PC-3 (cell line): ENCODE measurements around the gene SNX32. TPM values are rescaled to one million over a fixed set of nuclear protein-coding genes. Genes with fewer than 3 reads are reported as not detected.

Source experiments
- ATAC-seq: fragments of 200-7000 bp; cut with Tn5 transposase; 2 replicates; pipeline ENCODE4 v1.9.1; 2020; ENCODE audit warnings: mild to moderate bottlenecking, moderate library complexity
- BruUV-seq: library from RNA; stranded (reverse); fragments of 400-500 nt; replicated peaks from 2 replicates; lab custom pipeline; 2021; lab: Mats Ljungman, UMichigan
- CTCF ChIA-PET: fragments of 300-600 bp; sonication (Branson Sonifier 250); formaldehyde crosslinking; loops from one replicate; lab custom pipeline; 2022; ENCODE audit warnings: antibody characterized with exemption; lab: Charles Lee
- POLR2A ChIA-PET: fragments of 300-600 bp; sonication (Branson Sonifier 250); formaldehyde crosslinking; loops from one replicate; lab custom pipeline; 2022; ENCODE audit warnings: antibody characterized with exemption; ENCODE audit not compliant: unreplicated experiment; lab: Charles Lee
- DNase-seq: peaks from one replicate; pipeline ENCODE4 v3.0.0-alpha.2; 2015
- H2AFZ ChIP-seq: fragments of 300-600 bp; sonication (generic); 2 replicates; pipeline ENCODE4 v1.6.0; 2016; ENCODE audit warnings: antibody characterized with exemption, low read length
- H3F3A ChIP-seq: fragments of 300-600 bp; sonication (generic); one replicate; pipeline ENCODE4 v1.6.0; 2017; ENCODE audit warnings: antibody characterized with exemption, low read length, control low read depth, mild to moderate bottlenecking; ENCODE audit not compliant: unreplicated experiment
- H3K27ac ChIP-seq: fragments of 300-600 bp; sonication (generic); 2 replicates; pipeline ENCODE4 v1.5.1; 2016; ENCODE audit warnings: mild to moderate bottlenecking, low read length
- H3K27me3 ChIP-seq: fragments of 300-600 bp; sonication (generic); 2 replicates; pipeline ENCODE4 v1.6.1; 2016; ENCODE audit warnings: low read length, mixed read lengths
- H3K36me3 ChIP-seq: fragments of 300-600 bp; sonication (generic); 2 replicates; pipeline ENCODE4 v1.6.1; 2016; ENCODE audit warnings: low read depth, mixed run types, low read length, mixed read lengths
- H3K4me1 ChIP-seq: fragments of 300-600 bp; sonication (generic); 2 replicates; pipeline ENCODE4 v1.5.1; 2016; ENCODE audit warnings: low read length; ENCODE audit not compliant: insufficient read depth
- H3K4me2 ChIP-seq: fragments of 300-600 bp; sonication (generic); 2 replicates; pipeline ENCODE4 v1.6.0; 2016; ENCODE audit warnings: low read length
- H3K4me3 ChIP-seq: fragments of 300-600 bp; sonication (generic); 2 replicates; pipeline ENCODE4 v1.5.1; 2016; ENCODE audit warnings: mild to moderate bottlenecking, low read length, mixed read lengths
- H3K79me2 ChIP-seq: fragments of 300-600 bp; sonication (generic); 2 replicates; pipeline ENCODE4 v1.6.1; 2017; ENCODE audit warnings: low read length, mixed read lengths
- H3K9ac ChIP-seq: fragments of 300-600 bp; sonication (generic); 2 replicates; pipeline ENCODE4 v1.6.0; 2016; ENCODE audit warnings: mild to moderate bottlenecking, low read length
- H3K9me2 ChIP-seq: fragments of 300-600 bp; sonication (generic); replicated peaks from 2 replicates; pipeline ENCODE4 v1.6.1; 2016; ENCODE audit warnings: mixed run types, low read length, mixed read lengths
- H3K9me3 ChIP-seq: fragments of 300-600 bp; sonication (generic); 2 replicates; pipeline ENCODE4 v1.6.1; 2016; ENCODE audit warnings: low read length, mixed read lengths
- H4K20me1 ChIP-seq: fragments of 300-600 bp; sonication (generic); 2 replicates; pipeline ENCODE4 v1.6.1; 2016; ENCODE audit warnings: low read length, mixed read lengths
- CTCF ChIP-seq: fragments of 300-600 bp; sonication (generic); conservative IDR thresholded peaks from 2 replicates; pipeline ENCODE4 v1.5.1; 2017; ENCODE audit warnings: antibody characterized with exemption, low read depth, mild to moderate bottlenecking, low read length
- EZH2 ChIP-seq: fragments of 300-600 bp; sonication (generic); IDR thresholded peaks from one replicate; pipeline ENCODE4 v1.6.1; 2017; ENCODE audit warnings: antibody characterized with exemption, mild to moderate bottlenecking, low read length; ENCODE audit not compliant: unreplicated experiment
- EZH2phosphoT487 ChIP-seq: fragments of 300-600 bp; sonication (generic); IDR thresholded peaks from 2 replicates; pipeline ENCODE4 v1.6.1; 2018; ENCODE audit warnings: mild to moderate bottlenecking, antibody characterized with exemption, low read length, borderline replicate concordance
- intact Hi-C: fragments of 100-400 bp; cut with micrococcal nuclease; formaldehyde crosslinking; loops from 2 replicates; pipeline ENCODE4 v1.9.0; 2023
- total RNA-seq: library from RNA; depleted of rRNA; stranded (reverse); fragments of >200 nt; gene quantifications from 2 replicates; pipeline ENCODE4 v1.2.3, GENCODE V29; 2014

The SNX32 gene
- total RNA-seq, 1 experiment from 2014 or later: not detected

- no peak overlapping the region for H3K9ac ChIP-seq
- H3K4me2 ChIP-seq: no peak overlapping the region
- POLR2A ChIA-PET: no interaction called here
- BruUV-seq: no TSS peak
- no peak for ATAC-seq
- no peaks in the 10 kb centered on the region for H3K27me3 ChIP-seq
- intact Hi-C loops: no loop called here
- no peaks in the 10 kb centered on the region for H4K20me1 ChIP-seq
- TF ChIP-seq EZH2 (no peak), CTCF (no peak), EZH2phosphoT487 (no peak)
- H3K9me2 ChIP-seq: no peaks in the 10 kb centered on the region
- CTCF ChIA-PET: interaction anchor here (1.4 kb wide), 1 partner anchor 34 kb away, joined by 10 read pairs; no protein-coding TSS in a partner anchor
- H3K4me3 ChIP-seq: no peak overlapping the region
- no peaks in the 10 kb centered on the region for H3K36me3 ChIP-seq
- no peaks in the 10 kb centered on the region for H3K79me2 ChIP-seq
- H3K27ac ChIP-seq: no peak overlapping the region
- no peaks in the 10 kb centered on the region for H3K9me3 ChIP-seq
- H3F3A ChIP-seq: no peaks in the 10 kb centered on the region
- no peak overlapping the region for H2AFZ ChIP-seq
- DNase-seq: no peak
- H3K4me1 ChIP-seq: peaks cover 4% of the 10 kb centered on the region; the same call in 1 of the 2 replicates
Measured at GRCh38 chr11:65814131-65814985, 19.4 kb upstream of the SNX32 start.

- H3F3A ChIP-seq: no peaks in the 10 kb centered on the region
Measured at GRCh38 chr11:65814986-65815565, 18.7 kb upstream of the SNX32 start.

More at GRCh38 chr11:65814986-65815565, 18.7 kb upstream of the SNX32 start:
- ChIA-PET POLR2A (no interaction called here), CTCF (no interaction called here)
- H3K9me3 ChIP-seq: no peaks in the 10 kb centered on the region
- H3K36me3 ChIP-seq: no peaks in the 10 kb centered on the region
- H3K79me2 ChIP-seq: no peaks in the 10 kb centered on the region
- H3K4me3 ChIP-seq: no peak overlapping the region
- no peak overlapping the region for H3K9ac ChIP-seq
- BruUV-seq: no TSS peak
- no peak overlapping the region for H2AFZ ChIP-seq
- no peak for ATAC-seq
- DNase-seq: no peak
- H3K27ac ChIP-seq: no peak overlapping the region
- TF ChIP-seq EZH2 (no peak), CTCF (no peak), EZH2phosphoT487 (no peak)
- H3K4me2 ChIP-seq: no peak overlapping the region
- intact Hi-C loops: no loop called here
- peaks cover 4% of the 10 kb centered on the region; the same call in 1 of the 2 replicates for H3K4me1 ChIP-seq
- H4K20me1 ChIP-seq: no peaks in the 10 kb centered on the region
- no peaks in the 10 kb centered on the region for H3K27me3 ChIP-seq
- H3K9me2 ChIP-seq: no peaks in the 10 kb centered on the region
